ENCODE measurements around the gene NUB1.

DNA sequence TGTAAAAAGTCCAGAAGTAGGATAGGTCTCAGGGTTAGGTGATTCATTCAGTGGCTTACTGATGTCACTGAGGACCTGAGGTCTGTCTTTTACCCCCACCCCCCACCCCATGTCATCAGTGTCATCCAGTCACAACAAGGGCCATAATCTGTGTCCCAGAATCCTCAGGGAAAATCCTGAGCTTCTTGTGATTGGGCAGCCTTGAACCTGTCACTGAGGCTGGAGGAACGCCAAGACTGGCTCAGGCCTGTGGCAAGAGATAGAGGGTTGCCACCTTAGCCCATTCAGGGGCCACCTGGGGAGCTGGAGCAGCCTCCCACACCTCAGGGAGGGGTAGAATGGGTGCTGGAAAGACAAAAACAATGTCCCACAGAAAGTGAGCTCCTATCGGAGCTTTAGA lies 29.7 kb downstream of the NUB1 start:
- TF ChIP-seq, protein P1, sequence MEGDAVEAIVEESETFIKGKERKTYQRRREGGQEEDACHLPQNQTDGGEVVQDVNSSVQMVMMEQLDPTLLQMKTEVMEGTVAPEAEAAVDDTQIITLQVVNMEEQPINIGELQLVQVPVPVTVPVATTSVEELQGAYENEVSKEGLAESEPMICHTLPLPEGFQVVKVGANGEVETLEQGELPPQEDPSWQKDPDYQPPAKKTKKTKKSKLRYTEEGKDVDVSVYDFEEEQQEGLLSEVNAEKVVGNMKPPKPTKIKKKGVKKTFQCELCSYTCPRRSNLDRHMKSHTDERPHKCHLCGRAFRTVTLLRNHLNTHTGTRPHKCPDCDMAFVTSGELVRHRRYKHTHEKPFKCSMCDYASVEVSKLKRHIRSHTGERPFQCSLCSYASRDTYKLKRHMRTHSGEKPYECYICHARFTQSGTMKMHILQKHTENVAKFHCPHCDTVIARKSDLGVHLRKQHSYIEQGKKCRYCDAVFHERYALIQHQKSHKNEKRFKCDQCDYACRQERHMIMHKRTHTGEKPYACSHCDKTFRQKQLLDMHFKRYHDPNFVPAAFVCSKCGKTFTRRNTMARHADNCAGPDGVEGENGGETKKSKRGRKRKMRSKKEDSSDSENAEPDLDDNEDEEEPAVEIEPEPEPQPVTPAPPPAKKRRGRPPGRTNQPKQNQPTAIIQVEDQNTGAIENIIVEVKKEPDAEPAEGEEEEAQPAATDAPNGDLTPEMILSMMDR (conservative IDR thresholded peaks at IDR 0.05 in 1 of 2, IDR thresholded peaks at IDR 0.05 in 1 of 2; ENCODE audit: extremely low read depth in 1 of 2, insufficient read depth in 1 of 2, low read depth in 1 of 2, low read length in 2 of 2), result no peak
- no peak for TF ChIP-seq EZH2 (IDR thresholded peaks at IDR 0.05; ENCODE audit: borderline replicate concordance, low read length)
